NT2/D1 (cell line): ENCODE measurements around the gene ADAMTS16.

ENCODE experiments used
- DNase-seq: peaks from one replicate; pipeline ENCODE4 v3.0.0-alpha.2; 2011; ENCODE audit warnings: low read depth, low spot score
- H3K27me3 ChIP-seq: 2 replicates; pipeline ENCODE4 v1.6.0; 2011; ENCODE audit warnings: mild to moderate bottlenecking; ENCODE audit not compliant: insufficient read length, insufficient read depth
- H3K36me3 ChIP-seq: 2 replicates; pipeline ENCODE4 v1.6.1; 2011; ENCODE audit warnings: mild to moderate bottlenecking, low read length, mixed read lengths; ENCODE audit not compliant: insufficient read depth, insufficient read length
- H3K4me1 ChIP-seq: 2 replicates; pipeline ENCODE4 v1.5.1; 2011; ENCODE audit not compliant: insufficient read depth, insufficient read length
- H3K4me3 ChIP-seq: 2 replicates; pipeline ENCODE4 v1.5.1; 2011; ENCODE audit warnings: low read depth; ENCODE audit not compliant: insufficient read length
- H3K9ac ChIP-seq: 2 replicates; pipeline ENCODE4 v1.6.0; 2011; ENCODE audit warnings: low read depth; ENCODE audit not compliant: insufficient read length
- H3K9me3 ChIP-seq: 2 replicates; pipeline ENCODE4 v1.5.1; 2011; ENCODE audit warnings: mild to moderate bottlenecking, low read length; ENCODE audit not compliant: insufficient read depth
- SUZ12 ChIP-seq: IDR thresholded peaks from 2 replicates; pipeline ENCODE4 v1.6.1; 2011; ENCODE audit not compliant: insufficient read length, insufficient read depth; ENCODE audit errors: extremely low read depth
- YY1 ChIP-seq: IDR thresholded peaks from 2 replicates; pipeline ENCODE4 v1.6.1; 2011; ENCODE audit not compliant: insufficient read length, insufficient read depth
- ZNF274 ChIP-seq: IDR thresholded peaks from 2 replicates; pipeline ENCODE4 v1.6.1; 2011; ENCODE audit warnings: mild to moderate bottlenecking, low read depth, low read length

ADAMTS16 gene

GRCh38 chr5:5306696-5307095 lies 166.6 kb downstream of the ADAMTS16 start:
- Histone ChIP-seq H3K4me1 (peaks cover 3% of the 10 kb centered on the region), H3K4me3 (no peak overlapping the region), H3K9me3 (peaks cover 10% of the 10 kb centered on the region; the same call in 1 of the 2 replicates), H3K27me3 (no peaks in the 10 kb centered on the region), H3K9ac (no peak overlapping the region), H3K36me3 (no peaks in the 10 kb centered on the region)
- TF ChIP-seq ZNF274 (no peak), SUZ12 (no peak), YY1 (no peak)
- no peak for DNase-seq

- no peaks in the 10 kb centered on the region for H3K27me3 ChIP-seq
- TF ChIP-seq YY1, result no peak
- TF ChIP-seq ZNF274, result no peak
- TF ChIP-seq SUZ12, result no peak
These were observed 168.2 kb downstream of the ADAMTS16 start for GRCh38 chr5:5308319-5308718.

GRCh38 chr5:5309645-5310044 lies 169.5 kb downstream of the ADAMTS16 start:
- no peaks in the 10 kb centered on the region for H3K36me3 ChIP-seq
- TF ChIP-seq YY1 (no peak), SUZ12 (no peak), ZNF274 (no peak)
- H3K4me1 ChIP-seq, result peaks cover 3% of the 10 kb centered on the region
- no peaks in the 10 kb centered on the region for H3K9me3 ChIP-seq
- H3K27me3 ChIP-seq, result no peaks in the 10 kb centered on the region
- no peak for DNase-seq
- no peak overlapping the region for H3K4me3 ChIP-seq
- H3K9ac ChIP-seq, result no peak overlapping the region

More at GRCh38 chr5:5308319-5308718, 168.2 kb downstream of the ADAMTS16 start:
- H3K9ac ChIP-seq, result no peak overlapping the region
- no peak overlapping the region for H3K4me3 ChIP-seq
- H3K36me3 ChIP-seq, result no peaks in the 10 kb centered on the region
- H3K4me1 ChIP-seq, result peaks cover 3% of the 10 kb centered on the region
- no peak for DNase-seq
- H3K9me3 ChIP-seq, result no peaks in the 10 kb centered on the region

- TF ChIP-seq SUZ12 (no peak), YY1 (no peak), ZNF274 (no peak)
- Histone ChIP-seq H3K9me3 (no peaks in the 10 kb centered on the region), H3K4me3 (no peak overlapping the region), H3K36me3 (no peaks in the 10 kb centered on the region), H3K9ac (no peak overlapping the region), H3K27me3 (no peaks in the 10 kb centered on the region), H3K4me1 (peaks cover 3% of the 10 kb centered on the region)
- DNase-seq, result no peak
These were observed 173.0 kb downstream of the ADAMTS16 start for GRCh38 chr5:5313101-5313635.

GRCh38 chr5:5314166-5314565 lies 174.0 kb downstream of the ADAMTS16 start:
- DNase-seq, result no peak
- H3K4me1 ChIP-seq, result peaks cover 3% of the 10 kb centered on the region
- no peaks in the 10 kb centered on the region for H3K36me3 ChIP-seq
- H3K4me3 ChIP-seq, result no peak overlapping the region
- no peak for TF ChIP-seq ZNF274
- no peaks in the 10 kb centered on the region for H3K27me3 ChIP-seq
- no peaks in the 10 kb centered on the region for H3K9me3 ChIP-seq
- H3K9ac ChIP-seq, result no peak overlapping the region

- Histone ChIP-seq H3K27me3 (no peaks in the 10 kb centered on the region), H3K4me3 (no peak overlapping the region), H3K9me3 (no peaks in the 10 kb centered on the region), H3K4me1 (peaks cover 3% of the 10 kb centered on the region), H3K36me3 (no peaks in the 10 kb centered on the region), H3K9ac (no peak overlapping the region)
- TF ChIP-seq YY1 (no peak), SUZ12 (no peak), ZNF274 (no peak)
- DNase-seq, result no peak
These were observed 174.5 kb downstream of the ADAMTS16 start for GRCh38 chr5:5314626-5315025.

- H3K4me3 ChIP-seq, result no peak overlapping the region
- peaks cover 3% of the 10 kb centered on the region for H3K4me1 ChIP-seq
- H3K9ac ChIP-seq, result no peak overlapping the region
- H3K36me3 ChIP-seq, result no peaks in the 10 kb centered on the region
- H3K27me3 ChIP-seq, result no peaks in the 10 kb centered on the region
- no peaks in the 10 kb centered on the region for H3K9me3 ChIP-seq
- no peak for DNase-seq
- TF ChIP-seq ZNF274, result no peak
- TF ChIP-seq SUZ12, result no peak
- TF ChIP-seq YY1, result no peak
These were observed 175.2 kb downstream of the ADAMTS16 start for GRCh38 chr5:5315068-5315980.
